Activated CD4-positive, alpha-beta T cell treated with anti-CD3 and anti-CD28 coated beads, Interleukin-2, Interleukin-4, amounts not matched to agents 100 ng/mL and 50 ng/mL, durations not matched to agents 16 hours and 8 hours (primary cell): ENCODE data around the gene LYL1.

Experiments
- DNase-seq: peaks from one replicate; pipeline ENCODE4 v3.0.0-alpha.2; 2020; ENCODE audit warnings: low spot score

LYL1 gene

DNA sequence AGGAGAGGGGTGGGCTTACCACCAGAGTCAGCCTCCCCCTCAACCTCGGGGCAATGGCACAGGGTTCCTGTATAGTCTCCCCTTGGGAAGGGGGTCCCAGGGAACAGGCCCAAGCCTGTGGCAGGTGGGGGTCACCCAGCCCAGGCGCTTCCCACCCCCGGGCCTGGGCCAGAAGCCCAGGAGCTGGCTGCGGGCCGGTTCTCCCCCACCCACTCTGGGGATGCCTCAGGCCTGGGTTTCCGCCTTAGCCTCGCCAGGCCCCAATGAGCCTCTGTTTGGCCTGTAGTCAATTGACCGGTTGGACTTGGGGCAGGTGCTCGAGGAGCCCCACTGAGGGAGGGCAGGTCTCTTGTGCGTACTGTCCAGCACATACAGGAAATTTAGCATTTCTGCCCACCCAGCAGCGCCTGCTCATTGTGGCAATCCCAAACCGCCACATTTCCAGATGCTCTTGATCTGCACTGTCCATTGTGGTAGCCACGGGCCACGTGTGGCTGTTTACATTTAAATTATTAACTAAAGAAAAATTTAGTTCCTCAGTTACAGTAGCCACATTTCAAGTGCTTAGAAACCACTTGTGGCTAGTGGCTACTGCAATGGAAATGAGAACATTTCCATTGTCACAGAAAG lies 9.9 kb downstream of the LYL1 start:
- no peak for DNase-seq

DNA sequence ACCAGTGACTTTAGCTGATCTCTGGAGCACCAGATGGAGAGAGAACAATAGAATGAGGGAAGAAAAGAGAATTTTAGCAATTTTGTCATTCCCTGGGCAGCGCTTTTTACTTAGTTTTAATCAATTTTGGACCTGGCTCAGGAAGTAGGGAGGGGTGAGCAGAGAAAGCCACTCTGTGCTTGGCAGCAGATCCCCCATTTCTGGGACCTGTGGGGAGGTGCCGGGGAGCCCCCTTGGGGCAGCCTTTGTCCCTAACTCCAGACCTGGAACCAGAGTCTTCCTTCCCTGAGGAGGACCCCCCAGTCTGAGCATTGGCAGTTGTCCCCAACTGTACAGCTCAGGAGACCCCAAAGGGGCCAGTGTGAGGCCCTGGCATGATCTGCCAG lies 10.5 kb downstream of the LYL1 start:
- DNase-seq: no peak

DNA sequence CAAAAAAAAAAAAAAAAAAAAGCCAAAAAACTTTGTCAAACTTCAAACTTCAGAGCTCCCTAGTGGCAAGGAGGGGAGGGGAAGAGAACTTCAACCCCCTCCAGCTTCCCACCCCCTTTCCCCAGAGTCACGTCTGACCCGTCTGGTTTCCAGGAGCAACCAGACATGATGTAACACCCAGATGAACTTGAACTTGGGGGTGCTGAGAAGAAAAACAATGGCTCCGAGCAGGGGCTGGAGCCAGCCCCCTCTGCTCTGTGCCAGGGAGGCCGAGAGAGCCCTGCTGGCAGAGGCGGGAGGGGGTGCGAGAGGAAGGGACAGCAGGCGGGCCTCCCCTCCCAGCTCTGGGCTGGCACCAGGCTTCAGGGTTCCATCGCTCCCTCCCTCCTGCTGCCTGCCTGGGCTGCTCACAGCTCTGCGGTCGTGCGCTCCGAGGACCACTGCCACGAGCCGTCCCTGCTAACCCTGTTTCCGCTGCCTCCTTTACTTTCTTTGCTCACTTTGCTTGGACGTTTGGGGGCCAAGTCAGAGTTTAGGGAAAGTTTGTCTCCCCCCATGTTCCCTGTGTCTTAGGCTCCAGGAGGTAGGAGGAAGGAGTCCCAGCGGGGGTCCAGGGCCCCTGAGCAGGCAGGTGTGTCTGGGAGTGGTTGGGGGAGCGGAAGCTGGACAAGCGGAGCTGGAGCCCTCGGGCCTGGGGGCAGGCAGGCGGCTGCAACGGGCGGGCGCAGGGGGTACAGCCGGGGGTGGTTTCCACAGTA lies 11.1 kb downstream of the LYL1 start:
- no peak for DNase-seq

DNA sequence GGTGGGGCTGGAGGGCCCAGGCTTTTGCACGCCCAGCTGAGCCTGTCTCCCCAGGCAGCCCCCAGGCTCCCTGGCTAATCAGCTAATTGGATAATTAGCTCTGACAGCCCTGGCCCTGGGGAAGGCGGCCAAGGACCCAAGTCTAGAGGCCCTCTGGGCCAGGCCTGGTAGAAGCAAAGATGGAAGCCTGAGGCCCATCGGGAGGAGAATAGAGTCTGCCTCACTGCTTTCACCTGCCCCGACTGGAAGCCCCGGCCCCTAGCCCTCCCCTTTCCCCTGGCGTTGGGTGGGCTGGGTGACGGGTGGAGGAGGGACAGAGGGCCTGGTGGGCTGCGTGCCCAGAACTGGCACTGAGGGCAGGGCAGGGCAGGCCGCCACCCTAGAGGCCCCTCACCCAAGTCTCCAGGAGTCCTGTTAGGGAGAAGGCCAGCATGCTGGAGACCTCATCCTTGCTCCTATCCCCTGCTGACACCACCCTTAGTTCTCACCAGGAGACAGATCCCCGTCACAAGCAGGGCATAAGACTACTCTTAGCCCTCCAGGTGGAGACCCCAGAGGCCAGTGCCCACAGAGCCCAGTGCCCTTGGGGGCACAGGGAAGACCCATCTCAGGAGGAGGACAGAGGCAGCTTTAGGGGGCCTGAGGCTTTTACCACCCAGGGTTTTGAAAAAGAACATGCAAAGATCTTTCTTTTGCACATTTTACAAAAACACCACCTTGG lies 12.0 kb downstream of the LYL1 start:
- DNase-seq: no peak

DNA sequence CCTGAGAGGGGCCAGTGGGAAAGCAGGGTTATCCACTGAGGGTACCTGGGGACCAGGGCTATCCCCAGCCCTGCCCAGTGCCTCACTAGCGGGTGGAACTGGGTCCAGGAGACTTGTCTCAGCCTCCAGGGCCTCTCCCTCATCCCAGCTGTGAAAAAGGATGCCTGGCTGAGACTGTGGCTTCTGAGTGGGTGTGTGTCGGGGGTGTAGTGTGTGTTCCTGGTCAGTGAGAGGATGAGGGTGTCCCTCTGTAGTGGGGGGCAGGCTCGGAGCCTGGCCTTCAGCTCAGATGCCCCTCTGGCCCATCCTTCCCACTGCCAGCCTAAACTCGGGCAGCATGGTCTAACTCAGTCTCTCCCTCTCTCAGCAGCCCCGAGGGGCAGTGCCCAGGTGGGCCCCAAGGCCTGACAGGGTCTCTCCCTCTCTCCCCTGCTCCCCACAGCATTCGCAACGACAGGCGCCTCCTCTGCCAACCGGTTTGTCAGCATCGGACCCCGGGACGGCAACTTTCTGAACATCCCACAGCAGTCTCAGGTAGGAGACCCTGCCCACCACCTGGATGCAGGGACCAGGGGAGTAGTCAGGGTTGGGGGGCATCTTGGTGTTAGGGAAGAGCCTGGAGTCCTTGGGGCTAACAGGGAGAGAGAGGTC lies 12.7 kb downstream of the LYL1 start:
- no peak for DNase-seq

DNA sequence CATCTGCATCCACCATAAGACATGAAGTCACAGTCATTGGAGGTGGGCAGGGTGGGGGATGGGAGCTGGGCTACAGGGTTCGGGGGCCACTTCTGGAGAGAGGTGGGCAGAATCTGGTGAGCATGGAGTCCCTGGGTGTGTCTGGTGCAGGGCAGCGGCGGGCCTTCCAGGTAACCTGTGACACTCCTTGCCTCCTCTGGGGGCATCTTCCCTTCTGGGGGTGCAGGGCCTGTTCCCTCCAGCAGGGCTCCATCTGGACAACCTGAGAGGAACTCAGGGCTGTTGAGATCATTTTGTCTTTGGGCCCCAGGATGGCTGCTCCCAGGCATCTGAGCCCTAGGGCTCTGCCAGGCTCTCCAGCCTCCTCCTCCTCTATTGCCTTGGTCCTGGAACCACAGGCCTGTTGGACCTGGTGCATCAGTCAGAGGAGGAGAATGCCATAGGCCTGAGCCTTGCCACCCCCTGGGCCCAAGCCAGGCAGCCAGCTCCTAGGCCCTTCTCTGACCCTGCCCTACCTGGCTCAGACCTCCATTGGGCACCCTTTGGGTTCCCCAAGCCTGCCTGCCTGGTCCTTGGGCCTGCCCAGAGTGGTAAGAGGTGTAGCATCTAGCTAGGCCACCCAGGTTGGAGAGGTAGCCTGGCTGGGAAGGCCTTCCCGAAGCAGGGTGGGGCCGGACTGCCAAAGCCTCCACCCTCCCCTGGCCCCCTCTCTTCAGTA lies 13.4 kb downstream of the LYL1 start:
- DNase-seq: no peak

DNA sequence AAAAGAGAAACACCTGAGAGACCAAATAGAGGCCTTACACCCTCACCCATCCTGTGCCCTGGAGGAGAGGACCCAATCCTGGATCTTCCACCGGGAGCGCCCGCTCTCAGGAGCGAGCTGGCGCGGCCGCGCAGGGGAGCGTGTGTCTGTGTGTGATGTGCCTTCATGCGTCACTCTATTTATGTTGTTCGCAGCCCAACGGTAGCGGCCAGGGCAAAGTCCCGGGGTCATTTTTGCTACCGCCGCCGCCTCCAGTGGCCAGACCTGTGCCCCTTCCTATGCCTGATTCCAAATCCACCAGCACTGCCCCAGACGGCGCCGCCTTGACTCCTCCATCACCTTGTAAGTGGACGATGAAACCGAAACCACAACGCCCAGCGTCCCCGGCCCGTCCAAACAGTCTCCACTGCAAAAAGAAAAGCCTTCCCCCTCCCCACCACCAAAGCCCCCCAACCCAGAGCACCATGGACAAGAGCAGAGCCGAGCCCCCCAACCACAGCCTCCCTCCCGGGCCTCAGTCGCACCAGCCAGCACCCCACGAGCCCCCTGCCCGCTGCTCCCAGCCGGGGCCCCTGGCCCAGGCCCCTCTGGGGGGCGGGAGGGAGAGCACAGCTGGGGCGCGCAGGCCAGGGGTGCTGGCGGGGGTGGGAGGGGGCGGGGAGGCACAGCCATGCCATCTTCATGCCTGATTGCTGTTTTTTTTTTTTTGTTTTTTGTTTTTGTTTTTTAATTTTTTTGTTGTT lies 14.7 kb downstream of the LYL1 start:
- DNase-seq: no peak

DNA sequence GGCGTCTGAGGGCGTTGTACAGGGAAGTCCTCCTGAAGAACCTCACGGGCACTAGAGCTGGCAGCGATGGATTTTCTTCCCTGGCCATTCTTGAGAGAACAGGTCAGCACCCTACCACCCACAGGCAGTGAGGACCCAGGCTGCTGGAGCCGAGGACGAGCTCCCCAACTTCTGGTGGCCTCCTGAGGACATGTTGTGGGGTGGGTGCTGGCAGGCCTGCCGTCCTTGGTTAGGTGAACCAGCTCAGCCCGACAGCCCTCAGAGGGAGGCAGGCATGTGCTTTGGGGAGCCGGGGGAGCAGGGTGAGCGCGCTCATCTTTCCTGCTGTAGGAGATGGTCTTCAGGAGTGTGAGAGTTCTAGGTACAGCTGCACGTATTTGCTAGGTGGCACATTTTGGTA lies 15.4 kb downstream of the LYL1 start:
- DNase-seq: no peak

DNA sequence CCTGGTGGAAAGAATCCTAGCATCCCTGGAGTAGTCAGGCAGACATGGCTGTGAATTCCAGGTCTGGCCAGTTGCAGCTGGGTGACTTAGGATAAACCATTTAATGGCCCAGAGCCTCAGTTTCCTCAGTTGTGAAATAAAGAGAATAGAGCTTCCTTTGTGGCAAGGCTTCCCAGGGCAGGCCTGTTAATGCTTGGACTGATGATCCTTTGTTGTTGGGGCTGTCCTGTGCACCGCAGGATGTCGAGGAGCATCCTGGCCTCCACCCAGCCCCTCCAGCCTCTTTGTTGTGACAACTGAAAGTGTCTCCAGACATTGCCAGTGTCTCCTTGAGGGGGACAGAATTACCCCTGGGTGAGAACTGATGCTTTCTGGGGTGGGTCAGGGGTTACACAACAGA lies 16.3 kb downstream of the LYL1 start:
- DNase-seq: no peak

DNA sequence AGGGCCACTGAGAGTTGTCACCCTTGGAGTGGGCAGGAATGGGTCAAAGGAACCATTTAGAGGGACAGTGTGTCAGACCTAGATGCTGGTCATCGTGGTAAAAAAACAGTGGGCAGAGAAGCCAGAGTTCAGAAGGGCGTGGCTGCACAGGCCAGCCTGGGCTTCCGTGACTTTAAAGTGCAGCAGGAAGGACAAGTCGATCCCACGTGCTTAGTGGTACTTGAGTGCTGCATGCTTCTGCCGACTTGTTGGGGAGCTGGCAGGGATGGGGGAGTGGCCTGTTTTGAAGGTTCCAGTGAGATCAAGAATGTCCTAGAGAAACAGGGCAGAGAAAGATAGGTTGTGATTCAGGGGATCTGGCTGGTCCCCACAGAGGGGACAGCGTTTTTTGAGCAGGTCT lies 17.0 kb downstream of the LYL1 start:
- DNase-seq: no peak

DNA sequence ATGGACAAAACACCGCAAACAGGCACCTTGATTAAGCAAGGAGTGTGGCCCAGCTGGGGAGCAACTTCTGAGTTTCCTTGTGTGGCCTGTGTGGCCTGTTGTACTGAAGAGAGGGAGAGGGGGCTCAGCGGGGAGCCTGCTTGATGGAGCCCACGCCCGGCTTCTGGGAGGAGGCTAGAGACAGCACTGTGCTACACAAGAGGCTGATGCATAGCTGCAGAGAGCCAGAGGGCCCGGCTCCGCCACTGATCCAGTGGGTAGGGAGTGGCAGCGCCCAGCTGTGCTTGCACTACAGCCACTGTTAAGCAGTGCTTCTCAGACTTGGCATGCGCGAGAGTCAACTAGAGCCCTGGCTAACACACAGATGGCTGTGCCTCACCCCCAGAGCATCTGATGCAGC lies 19.0 kb downstream of the LYL1 start:
- DNase-seq: no peak

DNA sequence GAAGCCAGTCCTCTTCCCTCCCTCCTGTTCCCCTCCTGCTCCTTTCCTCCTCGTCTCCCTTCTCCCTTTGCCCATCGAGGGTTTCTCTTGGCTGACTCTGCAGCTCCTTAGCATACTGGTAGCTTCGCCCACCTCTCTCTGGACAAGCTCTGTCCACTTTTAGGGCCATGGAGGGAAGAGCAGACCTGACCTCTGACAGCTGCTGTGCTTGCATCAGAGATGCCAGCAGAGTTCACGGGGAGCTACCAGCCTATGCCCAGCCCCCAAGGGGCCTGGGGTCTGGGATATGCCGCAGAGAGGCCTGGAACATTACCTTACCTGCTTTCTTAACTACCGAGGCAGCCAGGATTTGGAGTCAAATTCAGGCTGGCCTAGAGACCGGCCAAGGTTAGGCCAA lies 19.7 kb downstream of the LYL1 start:
- no peak for DNase-seq

DNA sequence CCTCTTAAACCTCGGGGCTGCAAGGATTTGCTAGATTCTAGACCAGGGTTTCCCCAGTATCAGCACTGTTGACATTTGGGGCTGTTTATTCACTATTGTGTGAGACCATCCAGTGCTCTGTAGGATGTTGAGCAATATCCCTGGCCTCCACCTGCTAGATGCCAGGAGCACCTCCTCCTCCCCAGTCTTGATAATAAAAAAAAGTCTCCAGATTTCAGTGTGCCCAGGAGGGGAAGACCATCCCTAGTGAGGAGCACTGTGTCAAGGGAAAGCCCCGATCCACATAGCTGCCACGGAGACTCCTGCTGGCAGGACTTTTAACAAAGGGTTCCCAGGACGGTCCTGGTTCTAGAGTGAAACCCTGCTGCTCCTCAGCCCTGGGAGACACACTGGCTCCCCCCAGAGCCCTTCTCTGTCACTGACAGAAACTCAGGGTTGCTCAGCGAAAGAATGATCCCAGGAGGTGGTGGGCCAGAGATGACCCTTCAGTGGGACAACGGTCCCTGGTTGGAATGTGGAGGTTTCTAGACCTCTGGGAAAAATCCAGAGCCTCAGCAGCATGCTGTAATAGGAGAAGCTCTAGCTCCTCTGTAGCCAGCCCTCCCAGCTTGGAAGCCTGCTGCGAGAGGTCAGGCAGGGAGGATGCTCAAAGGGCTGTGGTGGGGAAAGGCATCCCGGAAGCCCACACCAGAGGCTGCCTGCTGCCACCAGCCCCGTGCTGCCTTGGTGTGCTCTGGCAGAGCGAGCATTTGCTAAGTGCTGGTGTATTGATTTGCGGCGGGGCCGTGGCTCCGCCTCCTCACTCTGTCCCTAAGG lies 20.3 kb downstream of the LYL1 start:
- DNase-seq: no peak

DNA sequence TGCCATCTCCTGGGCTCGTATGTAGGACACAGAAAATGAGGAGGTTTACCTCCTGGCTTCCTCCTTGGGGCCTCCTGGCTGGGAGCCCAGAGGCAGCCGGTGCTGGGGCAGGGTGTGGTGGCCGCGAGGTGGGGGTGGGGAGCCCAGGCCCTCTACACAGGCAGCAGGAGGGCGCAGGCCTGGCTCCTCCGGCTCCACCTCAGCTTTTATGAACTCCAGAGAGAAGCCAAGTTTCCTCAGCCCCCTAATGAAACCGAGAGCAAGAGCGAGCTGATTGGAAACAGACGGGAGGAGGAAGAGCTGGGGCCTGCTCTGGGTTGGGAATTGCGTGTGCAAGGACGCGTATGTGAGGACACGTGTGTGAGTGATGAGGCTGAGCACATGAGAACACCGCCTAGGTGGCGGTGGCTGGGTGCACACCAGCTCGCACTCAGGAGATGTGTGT lies 23.1 kb downstream of the LYL1 start:
- DNase-seq: no peak

DNA sequence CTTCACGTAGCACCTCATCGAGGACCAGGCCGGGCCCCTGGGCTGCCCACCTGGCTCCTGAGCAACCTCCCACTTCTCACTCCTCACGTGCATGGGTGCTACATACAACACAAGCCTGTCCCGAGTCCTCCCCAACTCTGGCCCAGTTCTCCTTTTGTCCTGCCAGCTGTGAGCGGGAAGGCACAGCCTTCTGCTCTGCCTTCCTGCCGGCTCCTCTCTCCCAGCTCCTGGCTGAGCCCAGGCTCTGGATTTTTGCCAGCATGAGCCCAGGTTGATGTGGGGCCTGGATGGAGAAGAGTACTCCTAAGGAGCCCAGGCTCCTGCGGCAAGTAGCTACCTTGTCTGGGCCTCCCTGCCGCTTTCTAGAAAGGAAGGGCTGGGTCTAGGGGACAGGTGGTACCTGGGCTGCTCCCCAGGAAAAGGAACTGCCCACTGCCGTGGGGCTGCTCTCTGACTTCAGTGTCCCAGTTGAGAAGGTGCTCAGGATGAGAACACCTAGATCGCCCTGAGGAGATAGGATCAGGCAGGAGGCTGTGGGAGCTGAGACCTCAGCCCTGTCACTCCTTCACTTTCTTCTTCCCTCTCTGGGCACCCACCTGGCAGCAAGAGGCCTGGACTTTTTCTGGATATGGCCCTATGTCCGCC lies 23.6 kb downstream of the LYL1 start:
- DNase-seq: no peak

DNA sequence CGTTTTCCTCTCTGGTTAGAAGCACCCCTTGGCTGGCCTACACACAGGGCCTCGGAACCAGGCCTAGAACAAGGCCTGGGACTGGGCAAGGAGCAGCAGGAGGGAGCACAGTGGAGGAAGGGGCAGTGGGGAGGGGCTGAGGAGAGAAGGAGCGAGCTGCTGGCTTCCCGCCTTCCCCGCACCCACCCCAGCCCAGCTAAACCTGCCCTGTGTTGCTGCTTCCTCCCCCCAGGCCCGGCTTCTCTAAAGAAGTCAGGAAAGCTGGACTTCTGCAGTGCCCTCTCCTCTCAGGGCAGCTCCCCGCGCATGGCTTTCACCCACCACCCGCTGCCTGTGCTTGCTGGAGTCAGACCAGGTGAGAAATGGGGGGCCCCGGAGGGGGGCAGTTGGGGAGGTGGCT lies 24.3 kb downstream of the LYL1 start:
- DNase-seq: no peak

DNA sequence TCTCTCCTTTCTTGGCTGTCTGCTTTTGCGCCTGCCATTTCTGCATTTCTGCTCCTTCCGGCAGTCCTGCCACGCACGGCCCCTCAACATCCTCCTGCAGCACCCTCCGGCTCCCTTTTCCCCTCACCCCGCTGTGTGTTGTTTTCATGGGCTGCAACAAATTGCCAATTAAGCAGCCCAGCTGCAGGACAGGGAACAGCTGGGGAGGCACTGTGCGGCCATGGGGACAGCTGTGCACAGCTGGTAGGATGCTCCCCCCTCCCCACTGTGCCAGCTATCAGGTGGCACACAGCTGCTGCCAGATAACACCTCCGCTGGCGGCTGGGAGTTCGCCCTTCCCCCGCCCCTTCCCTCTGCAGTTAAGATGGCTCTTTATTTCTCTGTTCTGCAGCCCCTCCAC lies 25.4 kb downstream of the LYL1 start:
- DNase-seq: no peak

DNA sequence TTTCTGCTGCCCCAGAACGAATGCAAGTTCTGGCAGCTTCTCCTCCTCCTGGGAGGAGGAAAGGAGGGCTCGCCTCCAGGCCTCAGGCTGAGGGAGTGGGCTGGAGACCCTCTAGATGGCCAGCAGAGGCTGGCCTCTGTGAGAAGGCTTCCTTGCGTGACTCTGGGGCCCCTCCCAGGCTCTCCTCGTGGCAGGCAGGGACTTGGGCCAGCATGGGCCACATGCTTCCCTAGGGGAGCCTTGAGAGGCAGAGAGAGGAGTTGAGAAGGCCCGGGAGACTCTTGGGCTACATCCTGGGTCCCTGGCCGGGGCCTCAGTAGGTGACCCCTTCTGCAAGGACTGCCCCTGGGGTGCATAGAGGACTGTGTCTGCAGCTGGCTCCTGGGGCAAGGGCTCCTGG lies 25.9 kb downstream of the LYL1 start:
- no peak for DNase-seq

DNA sequence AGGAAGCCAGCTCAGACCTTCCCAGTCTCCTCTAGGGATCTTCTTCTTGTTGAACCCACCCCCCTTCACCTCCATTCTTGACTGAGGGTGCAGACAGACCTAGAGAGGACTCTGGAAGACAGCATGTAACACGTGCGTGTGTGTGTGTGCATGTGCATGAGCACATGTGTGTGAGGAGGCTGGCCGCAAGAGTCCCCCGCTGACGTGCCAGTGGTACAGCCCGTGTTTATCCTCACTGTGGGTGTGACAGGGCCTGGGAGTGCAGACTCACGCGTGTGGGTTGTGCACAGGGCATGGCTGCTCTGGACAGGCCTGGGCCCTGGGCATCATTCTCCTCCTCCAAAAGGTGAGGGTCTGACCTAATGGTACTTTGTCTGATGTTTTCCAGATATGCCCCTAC lies 26.3 kb downstream of the LYL1 start:
- DNase-seq: no peak

DNA sequence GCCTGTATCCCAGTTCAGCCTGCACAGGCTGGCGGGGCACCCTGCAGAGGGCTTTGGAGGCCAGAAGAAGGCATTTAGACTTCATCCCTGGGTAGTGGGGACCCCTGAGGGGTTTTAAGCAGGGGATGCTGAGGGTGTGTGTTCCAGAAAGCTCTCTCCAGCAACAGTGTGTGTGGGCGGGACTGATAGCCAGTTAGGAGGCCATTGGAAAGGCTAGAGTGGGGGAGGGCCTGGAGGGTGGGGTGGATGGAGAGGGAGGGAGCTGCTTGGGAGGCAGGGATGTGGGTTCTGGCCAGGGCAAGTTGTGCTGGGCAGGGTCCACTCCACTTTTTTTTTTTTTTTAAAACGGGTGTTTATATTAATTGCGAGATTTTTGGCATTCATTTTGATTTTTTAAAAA lies 28.3 kb downstream of the LYL1 start:
- no peak for DNase-seq
